H1 (cell line): ENCODE data around the gene GRIK4. TPM values are rescaled to one million over a fixed set of nuclear protein-coding genes. Genes with fewer than 3 reads are reported as not detected.

Source experiments
- CREB1 ChIP-seq: IDR thresholded peaks from 2 replicates; pipeline ENCODE4 v1.6.1; 2012; ENCODE audit warnings: inconsistent platforms
- polyA plus RNA-seq, 7 experiments: library from polyadenylated mRNA; depleted of rRNA in 3 of 7; stranded (reverse) in 5 of 7; unstranded in 2 of 7; fragments of >200 nt in 5 of 7; fragments of 200-250 nt in 2 of 7; gene quantifications; 1 replicate in 5 of 7; 2 replicates in 1 of 7; 4 replicates in 1 of 7; pipeline versions ENCODE4 v1.2.1 to v1.2.3, GENCODE V29; 2011 to 2013; ENCODE audit warnings: missing spikeins in 2 of 7, mixed read lengths in 2 of 7
- total RNA-seq: library from RNA; stranded (reverse); fragmentation: NEBNext Ultra II Directional; extraction: Animal tissue kit (Norgen Biotek cat#: 25700); gene quantifications from 2 replicates; pipeline ENCODE4 v1.2.1, GENCODE V29; 2021

The GRIK4 gene
- total and polyA plus RNA-seq, 2 of the 8 experiments (the other 6 are each of a cell fraction or from before 2014, with no cell fraction given): 1.2 to 2.9 TPM

DNA sequence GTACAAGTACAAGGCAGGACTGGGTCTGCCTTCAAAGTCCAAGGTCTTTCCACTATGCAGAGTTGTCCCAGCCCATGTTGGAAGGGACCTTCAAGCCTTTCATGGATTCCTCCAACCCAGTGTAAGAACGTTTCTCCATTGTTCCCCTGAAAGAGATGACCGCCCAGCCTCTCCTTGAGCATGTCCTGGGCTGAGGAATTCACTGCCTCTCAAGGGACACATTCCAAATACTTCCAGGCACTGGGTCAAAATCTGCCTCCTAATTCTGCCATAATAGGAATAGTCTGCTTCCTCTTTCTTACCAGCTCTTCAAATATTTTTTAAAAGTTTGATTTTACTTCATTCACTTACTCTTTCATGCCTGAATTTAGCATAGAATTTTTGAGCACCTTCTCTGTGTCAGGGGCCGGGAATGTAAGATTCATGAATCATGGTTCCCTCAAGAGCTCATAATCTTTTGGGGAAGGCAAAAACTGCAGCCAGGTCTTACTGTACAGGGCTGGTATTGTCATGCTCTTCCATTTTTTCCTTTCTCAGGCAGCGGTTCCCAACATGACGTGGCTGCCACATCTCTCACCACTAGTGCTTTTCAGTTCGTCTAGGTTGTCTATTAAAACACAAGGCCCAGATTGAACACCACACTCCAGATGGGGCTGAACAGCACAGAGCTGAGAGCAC is 369.1 kb downstream of the GRIK4 start (continued):
- no peak for TF ChIP-seq CREB1
